GM18520 (cell line): ENCODE measurements around the gene SPP1.
"Not testable (repeated sequence)": the region's sequence is repeated elsewhere in the genome, so short reads cannot be mapped to it uniquely, and the experiment has no call there.

Experiments
- ATAC-seq: cut with Tn5 transposase; IDR thresholded peaks from one replicate; pipeline ENCODE4 v1.9.1; 2021; ENCODE audit not compliant: unreplicated experiment

Gene SPP1

GRCh38 chr4:88017516-88018297 lies 42.2 kb downstream of the SPP1 start:
- ATAC-seq = no peak

GRCh38 chr4:88018466-88018865 lies 43.0 kb downstream of the SPP1 start:
- no peak for ATAC-seq

GRCh38 chr4:88021824-88022223 lies 46.3 kb downstream of the SPP1 start:
- no peak for ATAC-seq

- ATAC-seq = no peak
These were observed 46.8 kb downstream of the SPP1 start for GRCh38 chr4:88022289-88022688.

GRCh38 chr4:88025868-88026661 lies 50.6 kb downstream of the SPP1 start:
- not testable (repeated sequence) for ATAC-seq

GRCh38 chr4:88027611-88028608 lies 52.4 kb downstream of the SPP1 start:
- no peak for ATAC-seq

- no peak for ATAC-seq
These were observed 53.4 kb downstream of the SPP1 start for GRCh38 chr4:88028946-88029345.

- ATAC-seq = no peak
These were observed 54.0 kb downstream of the SPP1 start for GRCh38 chr4:88029556-88029955.

- ATAC-seq = no peak
These were observed 55.2 kb downstream of the SPP1 start for GRCh38 chr4:88030565-88031310.
